WI38 (cell line): ENCODE data around the gene SAE1.

Source experiments
- H3K4me3 ChIP-seq: 2 replicates; pipeline ENCODE4 v1.5.1; 2011; ENCODE audit warnings: low read depth, mild to moderate bottlenecking, control low read depth, low read length
- TF ChIP-seq, protein P1 (sequence below): IDR thresholded peaks from 2 replicates; pipeline ENCODE4 v1.5.1; 2012; ENCODE audit warnings: low read depth, mild to moderate bottlenecking, control low read depth, low read length

SAE1 gene

DNA sequence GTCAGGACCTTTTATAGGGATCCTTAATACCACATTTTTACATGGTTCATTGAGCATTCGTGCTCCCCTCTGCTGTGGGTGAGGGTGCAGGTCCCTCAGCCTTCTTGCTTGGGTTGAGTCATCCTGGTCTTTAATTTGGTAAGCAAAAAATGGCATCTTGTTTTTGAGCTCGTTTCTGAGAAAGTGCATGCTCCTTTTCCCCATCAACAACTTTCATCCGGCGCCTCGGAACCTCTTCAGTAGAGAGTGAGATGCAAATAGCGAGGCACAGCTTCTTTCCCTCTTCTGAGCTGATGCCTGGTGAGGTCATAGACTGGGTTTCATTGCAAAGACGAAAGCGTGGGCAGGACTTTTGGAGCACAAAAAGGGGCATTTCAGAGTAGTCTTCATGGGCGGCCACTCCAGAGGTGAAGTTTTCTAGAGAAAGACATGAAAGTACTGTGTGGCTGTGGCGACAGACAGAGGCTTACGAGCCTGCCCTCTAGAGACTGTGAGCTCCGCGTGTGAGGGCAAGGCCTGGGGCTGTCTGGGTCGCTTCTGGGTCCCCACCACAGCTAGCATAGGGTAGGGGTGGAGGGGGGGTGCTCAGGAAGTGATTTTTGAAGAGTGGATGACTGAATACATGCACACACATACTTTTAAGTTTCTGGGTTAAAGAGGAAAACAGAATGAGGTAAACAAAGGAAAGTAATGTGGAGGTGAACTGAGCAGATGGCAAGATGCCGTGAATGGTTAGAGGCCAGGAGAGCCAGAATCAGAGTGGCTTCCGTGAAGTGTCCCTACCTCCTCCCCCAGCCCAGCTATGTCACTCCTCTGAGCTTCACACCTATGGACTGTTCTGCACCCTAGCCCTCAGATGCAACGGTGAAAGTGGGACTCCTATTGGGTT lies 56.1 kb downstream of the SAE1 start:
- TF ChIP-seq, protein P1, sequence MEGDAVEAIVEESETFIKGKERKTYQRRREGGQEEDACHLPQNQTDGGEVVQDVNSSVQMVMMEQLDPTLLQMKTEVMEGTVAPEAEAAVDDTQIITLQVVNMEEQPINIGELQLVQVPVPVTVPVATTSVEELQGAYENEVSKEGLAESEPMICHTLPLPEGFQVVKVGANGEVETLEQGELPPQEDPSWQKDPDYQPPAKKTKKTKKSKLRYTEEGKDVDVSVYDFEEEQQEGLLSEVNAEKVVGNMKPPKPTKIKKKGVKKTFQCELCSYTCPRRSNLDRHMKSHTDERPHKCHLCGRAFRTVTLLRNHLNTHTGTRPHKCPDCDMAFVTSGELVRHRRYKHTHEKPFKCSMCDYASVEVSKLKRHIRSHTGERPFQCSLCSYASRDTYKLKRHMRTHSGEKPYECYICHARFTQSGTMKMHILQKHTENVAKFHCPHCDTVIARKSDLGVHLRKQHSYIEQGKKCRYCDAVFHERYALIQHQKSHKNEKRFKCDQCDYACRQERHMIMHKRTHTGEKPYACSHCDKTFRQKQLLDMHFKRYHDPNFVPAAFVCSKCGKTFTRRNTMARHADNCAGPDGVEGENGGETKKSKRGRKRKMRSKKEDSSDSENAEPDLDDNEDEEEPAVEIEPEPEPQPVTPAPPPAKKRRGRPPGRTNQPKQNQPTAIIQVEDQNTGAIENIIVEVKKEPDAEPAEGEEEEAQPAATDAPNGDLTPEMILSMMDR = no peak

GRCh38 chr19:47187335-47187655 lies 56.7 kb downstream of the SAE1 start:
- no peak overlapping the region for H3K4me3 ChIP-seq
- TF ChIP-seq, protein P1 = no peak

More for the DNA sequence above, 56.1 kb downstream of the SAE1 start:
- no peak overlapping the region for H3K4me3 ChIP-seq

DNA sequence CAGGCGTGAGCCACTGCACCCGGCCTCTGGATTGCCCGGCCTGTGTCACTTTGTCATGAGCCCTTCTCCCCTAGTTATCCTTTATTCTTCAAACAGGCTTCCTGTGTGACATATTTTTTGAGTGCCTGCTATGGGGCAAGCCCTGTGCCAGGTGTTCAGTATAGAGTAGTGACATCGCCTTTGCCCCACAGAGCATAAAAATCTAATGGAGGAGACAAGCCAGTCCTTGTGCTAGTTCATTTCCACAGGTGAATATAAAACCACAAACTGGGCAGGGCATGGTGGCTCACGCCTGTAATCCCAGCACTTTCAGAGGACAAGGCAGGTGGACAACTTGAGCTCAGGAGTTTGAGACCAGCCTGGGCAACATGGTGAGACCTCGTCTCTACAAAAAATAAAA lies 57.2 kb downstream of the SAE1 start:
- H3K4me3 ChIP-seq = no peak overlapping the region
- TF ChIP-seq, protein P1 = no peak

GRCh38 chr19:47188507-47189033 lies 57.9 kb downstream of the SAE1 start:
- TF ChIP-seq, protein P1 = no peak
- H3K4me3 ChIP-seq = no peak overlapping the region

GRCh38 chr19:47190167-47190727 lies 59.6 kb downstream of the SAE1 start:
- TF ChIP-seq, protein P1 = no peak
- no peak overlapping the region for H3K4me3 ChIP-seq

DNA sequence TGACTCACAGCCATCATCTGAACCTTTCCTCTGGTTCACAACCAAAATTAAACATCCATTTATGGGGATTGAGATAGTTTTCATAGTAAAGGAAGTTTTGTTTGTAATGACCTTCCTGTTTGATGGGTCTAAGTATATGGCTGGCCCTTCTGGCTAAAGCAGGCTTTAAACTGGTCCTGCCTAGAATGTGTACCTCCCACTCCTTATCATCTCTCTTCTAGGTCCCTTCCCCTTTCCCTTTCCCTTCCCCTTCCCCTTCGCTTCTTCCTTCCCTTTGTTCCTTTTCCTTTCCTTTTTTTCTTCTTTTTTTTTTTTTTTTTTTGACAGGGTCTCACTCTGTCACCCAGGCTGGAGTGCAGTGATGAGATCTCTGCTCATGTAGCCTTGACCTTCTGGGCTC lies 64.8 kb downstream of the SAE1 start:
- H3K4me3 ChIP-seq = no peak overlapping the region
- TF ChIP-seq, protein P1 = no peak

GRCh38 chr19:47197141-47197540 lies 66.5 kb downstream of the SAE1 start:
- TF ChIP-seq, protein P1 = no peak
- no peak overlapping the region for H3K4me3 ChIP-seq
